ENCODE measurements around the gene PDZD7.
"Not testable (repeated sequence)": the region's sequence is repeated elsewhere in the genome, so short reads cannot be mapped to it uniquely, and the experiment has no call there.

Gene PDZD7

GRCh38 chr10:100980311-100980710 is 50.6 kb downstream of the PDZD7 start:
- H3K4me1 Mint-ChIP-seq: peaks cover 6% of the 10 kb centered on the region
- H3K9me3 Mint-ChIP-seq: no peaks in the 10 kb centered on the region
- ATAC-seq (no peak), DNase-seq (no peak)
- H3K27me3 Mint-ChIP-seq: no peaks in the 10 kb centered on the region
- H3K4me3 Mint-ChIP-seq: no peak overlapping the region
- H3K27ac Mint-ChIP-seq: no peak overlapping the region

GRCh38 chr10:100979791-100980272 is 51.1 kb downstream of the PDZD7 start:
- Mint-ChIP-seq H3K9me3 (no peaks in the 10 kb centered on the region), H3K4me3 (no peak overlapping the region), H3K27ac (no peak overlapping the region), H3K4me1 (peaks cover 6% of the 10 kb centered on the region), H3K27me3 (no peaks in the 10 kb centered on the region)
- DNase-seq (no peak), ATAC-seq (no peak)

DNA sequence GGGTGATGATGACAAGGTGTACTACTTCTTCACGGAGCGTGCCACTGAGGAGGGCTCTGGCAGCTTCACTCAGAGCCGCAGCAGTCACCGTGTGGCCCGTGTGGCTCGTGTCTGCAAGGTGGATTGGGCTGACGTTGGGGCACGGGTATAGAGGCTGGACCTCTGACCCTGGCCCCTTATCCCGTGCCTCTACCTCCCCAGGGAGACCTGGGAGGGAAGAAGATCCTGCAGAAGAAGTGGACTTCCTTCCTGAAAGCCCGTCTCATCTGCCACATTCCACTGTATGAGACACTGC is 52.1 kb downstream of the PDZD7 start:
- ATAC-seq: no peak
- Mint-ChIP-seq H3K27ac (no peak overlapping the region), H3K4me3 (no peak overlapping the region), H3K9me3 (no peaks in the 10 kb centered on the region), H3K27me3 (no peaks in the 10 kb centered on the region), H3K4me1 (no peaks in the 10 kb centered on the region)
- DNase-seq: no peak

GRCh38 chr10:100978121-100978900 is 52.6 kb downstream of the PDZD7 start:
- no peak for ATAC-seq
- Mint-ChIP-seq H3K27ac (no peak overlapping the region), H3K9me3 (no peaks in the 10 kb centered on the region), H3K27me3 (no peaks in the 10 kb centered on the region), H3K4me3 (no peak overlapping the region), H3K4me1 (no peaks in the 10 kb centered on the region)
- DNase-seq: no peak

- Mint-ChIP-seq H3K27me3 (no peaks in the 10 kb centered on the region), H3K9me3 (no peaks in the 10 kb centered on the region), H3K4me3 (no peak overlapping the region), H3K27ac (no peak overlapping the region), H3K4me1 (peaks cover 5% of the 10 kb centered on the region)
- ATAC-seq: no peak
- no peak for DNase-seq
Observed at GRCh38 chr10:100977436-100977835, 53.5 kb downstream of the PDZD7 start.

GRCh38 chr10:100976906-100977305 is 54.0 kb downstream of the PDZD7 start:
- DNase-seq: no peak
- H3K9me3 Mint-ChIP-seq: no peaks in the 10 kb centered on the region
- H3K27me3 Mint-ChIP-seq: no peaks in the 10 kb centered on the region
- no peak overlapping the region for H3K27ac Mint-ChIP-seq
- ATAC-seq: no peak
- H3K4me3 Mint-ChIP-seq: no peak overlapping the region
- H3K4me1 Mint-ChIP-seq: peaks cover 10% of the 10 kb centered on the region

- not testable (repeated sequence) for H3K27me3 Mint-ChIP-seq, H3K4me3 Mint-ChIP-seq, ATAC-seq
Observed at GRCh38 chr10:100975397-100975796, 55.5 kb downstream of the PDZD7 start.

GRCh38 chr10:100972904-100973535 is 57.9 kb downstream of the PDZD7 start:
- H3K27ac Mint-ChIP-seq: no peak overlapping the region
- no peak for DNase-seq

More at GRCh38 chr10:100975397-100975796, 55.5 kb downstream of the PDZD7 start:
- peaks cover 14% of the 10 kb centered on the region for H3K4me1 Mint-ChIP-seq
- not testable (repeated sequence) for DNase-seq, H3K9me3 Mint-ChIP-seq, H3K27ac Mint-ChIP-seq

GRCh38 chr10:100972115-100972903 is 58.6 kb downstream of the PDZD7 start:
- Mint-ChIP-seq H3K4me3 (no peak overlapping the region), H3K27me3 (no peaks in the 10 kb centered on the region), H3K4me1 (peaks cover 34% of the 10 kb centered on the region), H3K9me3 (no peaks in the 10 kb centered on the region), H3K27ac (no peak overlapping the region)
- DNase-seq (no peak), ATAC-seq (no peak)

More at GRCh38 chr10:100972904-100973535, 57.9 kb downstream of the PDZD7 start:
- H3K27me3 Mint-ChIP-seq: no peaks in the 10 kb centered on the region
- no peak overlapping the region for H3K4me3 Mint-ChIP-seq
- peaks cover 34% of the 10 kb centered on the region for H3K4me1 Mint-ChIP-seq
- no peaks in the 10 kb centered on the region for H3K9me3 Mint-ChIP-seq
- no peak for ATAC-seq

DNA sequence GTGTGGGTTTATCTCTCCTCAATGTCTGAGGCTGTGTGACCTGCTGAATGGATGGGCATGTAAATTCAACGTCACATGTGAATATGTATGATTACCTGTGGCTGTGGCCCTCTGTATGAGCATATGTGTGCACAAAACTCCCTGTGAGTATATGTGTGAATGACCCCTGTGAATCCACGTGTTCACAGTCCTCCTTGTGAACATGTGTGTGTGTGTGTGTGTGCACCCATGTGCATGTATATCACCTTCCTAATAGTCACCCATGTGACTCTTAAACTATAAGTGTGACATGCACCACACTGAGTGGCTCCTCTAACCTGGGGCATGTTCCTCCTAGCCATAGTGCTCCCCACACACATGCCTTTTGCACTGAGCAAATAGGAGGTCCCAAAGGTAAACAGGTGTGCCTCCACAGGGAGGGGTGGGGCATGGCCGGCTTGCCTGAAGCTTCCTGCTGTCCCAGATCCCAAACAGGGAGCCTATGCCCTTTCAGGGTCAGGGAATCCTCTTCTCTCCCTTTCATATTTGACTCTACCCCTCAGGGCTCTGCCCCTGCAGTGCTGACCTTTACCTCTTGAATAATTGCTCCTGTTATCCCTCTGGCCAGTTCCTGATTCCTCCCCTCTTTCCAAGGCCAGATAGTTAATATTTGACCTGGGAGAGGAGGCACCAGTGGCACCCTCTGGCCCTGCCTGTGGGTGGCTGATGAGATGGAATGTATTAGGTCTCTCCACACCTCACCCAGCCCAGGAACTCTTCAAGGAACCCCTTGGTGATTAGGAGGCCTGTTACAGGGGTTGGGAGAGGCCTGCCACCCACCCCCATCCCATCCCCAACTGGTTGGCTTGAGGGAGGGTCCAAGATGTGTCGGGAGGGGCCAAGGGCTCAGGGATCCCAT is 59.8 kb downstream of the PDZD7 start:
- Mint-ChIP-seq H3K27me3 (no peaks in the 10 kb centered on the region), H3K4me1 (peaks cover 34% of the 10 kb centered on the region), H3K9me3 (no peaks in the 10 kb centered on the region), H3K27ac (no peak overlapping the region), H3K4me3 (peak overlapping the region in 1 of 2 donors; percentile 75)
- ATAC-seq (no peak), DNase-seq (no peak)

GRCh38 chr10:100970076-100970913 is 60.6 kb downstream of the PDZD7 start:
- H3K27me3 Mint-ChIP-seq: no peaks in the 10 kb centered on the region
- DNase-seq (no peak), ATAC-seq (no peak)
- no peak overlapping the region for H3K27ac Mint-ChIP-seq
- no peaks in the 10 kb centered on the region for H3K9me3 Mint-ChIP-seq
- H3K4me1 Mint-ChIP-seq: peaks cover 34% of the 10 kb centered on the region
- peak overlapping the region; percentile 55 to 75 for H3K4me3 Mint-ChIP-seq

DNA sequence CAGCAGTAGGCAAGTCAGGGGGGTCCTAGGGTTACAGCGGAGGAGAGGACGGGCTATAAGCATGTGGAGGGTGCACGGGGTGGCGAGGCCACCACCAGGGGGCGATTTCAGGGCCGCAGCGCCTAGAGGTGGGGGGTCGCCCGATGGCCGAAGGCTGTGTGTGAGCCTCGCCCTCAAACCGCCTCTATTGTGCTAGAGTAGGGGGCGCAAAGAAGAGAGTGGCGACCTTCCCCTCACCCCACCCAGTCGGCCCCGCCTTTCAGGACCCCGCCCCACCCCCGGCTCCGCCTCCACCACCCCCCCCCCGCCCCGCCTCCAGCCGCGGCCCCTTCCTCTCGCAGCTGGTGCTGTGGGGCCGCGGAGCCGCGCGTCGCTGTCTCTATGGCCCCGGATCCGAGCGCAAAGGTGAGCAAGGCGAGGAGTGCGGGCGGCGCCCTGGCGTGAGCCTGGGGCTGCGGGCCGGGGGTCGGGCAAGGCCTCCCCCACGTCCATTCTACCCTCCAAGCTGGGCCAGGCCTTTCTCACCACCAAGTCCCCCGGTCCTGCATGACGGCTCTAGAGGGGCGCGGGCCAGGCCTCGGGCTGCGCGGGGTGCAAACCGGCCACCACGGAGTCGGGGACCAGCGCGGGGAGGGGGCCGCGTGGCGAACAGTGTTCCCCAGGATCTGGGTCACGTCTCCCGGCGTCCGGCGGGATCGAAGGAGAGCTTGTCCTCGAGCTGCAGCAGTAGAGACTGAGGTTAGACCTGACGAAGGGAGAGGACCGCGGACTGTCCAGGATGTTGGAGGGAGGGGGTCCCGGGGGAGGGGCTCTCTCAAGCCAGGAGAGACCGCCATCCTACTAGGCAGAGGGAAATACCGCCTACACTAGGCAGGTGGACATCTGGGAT is 61.5 kb downstream of the PDZD7 start, which contains the start of gene SEMA4G:
SEMA4G (plus strand) TSS at position 318 of the 889 bp plus-strand sequence. CDS start 3,409 bp downstream, outside the sequence.
- peak; percentile 42 to 44 for DNase-seq
- peak within 1 kb of the TSS in 1 of 2 donors; percentile 63 for H3K27ac Mint-ChIP-seq

GRCh38 chr10:100968863-100969186 is 62.1 kb downstream of the PDZD7 start:
- ATAC-seq: no peak
- DNase-seq: no peak

More for the DNA sequence above, 61.5 kb downstream of the PDZD7 start, which contains the start of gene SEMA4G:
- H3K27me3 Mint-ChIP-seq: no peaks in the 10 kb centered on the region
- H3K4me1 Mint-ChIP-seq: peaks cover 34% of the 10 kb centered on the region
- peak within 1 kb of the TSS; percentile 66 to 75 for H3K4me3 Mint-ChIP-seq
- H3K9me3 Mint-ChIP-seq: no peaks in the 10 kb centered on the region
- peak; percentile 87 for ATAC-seq

More at GRCh38 chr10:100968863-100969186, 62.1 kb downstream of the PDZD7 start:
- Mint-ChIP-seq H3K4me3 (peak overlapping the region; percentile 66 to 74), H3K4me1 (peaks cover 34% of the 10 kb centered on the region), H3K27ac (peak overlapping the region in 1 of 2 donors; percentile 63), H3K9me3 (no peaks in the 10 kb centered on the region), H3K27me3 (no peaks in the 10 kb centered on the region)

All from stimulated activated naive CD8-positive, alpha-beta T cell treated with anti-CD3 and anti-CD28 coated beads, Interleukin-15, amount 100 ng/mL, for 72 hours (primary cell).